Body of pancreas (tissue), 4 donors: Measurements from ENCODE around the gene OR8S1.
"Not testable (repeated sequence)": the region's sequence is repeated elsewhere in the genome, so short reads cannot be mapped to it uniquely, and the experiment has no call there.

Experiments used
- POLR2A ChIP-seq, 3 donors: fragments of 450-650 bp; IDR thresholded peaks; one replicate each; pipeline ENCODE4 v1.6.1; 2016; ENCODE audit warnings: antibody characterized with exemption in 3 of 3, mild to moderate bottlenecking in 2 of 3
- TF ChIP-seq, protein P1 (sequence below), 7 experiments: fragments of 450-650 bp in 4 of 7; fragments of 200-600 bp in 3 of 7; sonication (generic) in 3 of 7; IDR thresholded peaks; one replicate each; pipeline ENCODE4 v1.5.1; 2016 to 2019; ENCODE audit warnings: antibody characterized with exemption in 7 of 7

DNA sequence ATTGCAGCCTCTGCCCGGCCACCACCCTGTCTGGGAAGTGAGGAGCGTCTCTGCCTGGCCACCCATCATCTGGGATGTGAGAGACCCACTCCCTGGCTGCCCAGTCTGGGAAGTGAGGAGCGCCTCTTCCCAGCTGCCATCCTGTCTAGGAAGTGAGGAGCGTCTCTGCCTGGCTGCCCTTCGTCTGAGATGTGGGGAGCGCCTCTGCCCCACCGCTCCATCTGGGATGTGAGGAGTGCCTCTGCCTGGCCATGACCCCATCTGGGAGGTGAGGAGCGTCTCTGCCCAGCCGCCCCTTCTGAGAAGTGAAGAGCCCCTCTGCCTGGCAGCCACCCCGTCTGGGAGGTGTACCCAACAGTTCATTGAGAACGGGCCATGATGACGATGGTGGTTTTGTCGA is 26.2 kb downstream of the OR8S1 start:
- TF ChIP-seq, protein P1, sequence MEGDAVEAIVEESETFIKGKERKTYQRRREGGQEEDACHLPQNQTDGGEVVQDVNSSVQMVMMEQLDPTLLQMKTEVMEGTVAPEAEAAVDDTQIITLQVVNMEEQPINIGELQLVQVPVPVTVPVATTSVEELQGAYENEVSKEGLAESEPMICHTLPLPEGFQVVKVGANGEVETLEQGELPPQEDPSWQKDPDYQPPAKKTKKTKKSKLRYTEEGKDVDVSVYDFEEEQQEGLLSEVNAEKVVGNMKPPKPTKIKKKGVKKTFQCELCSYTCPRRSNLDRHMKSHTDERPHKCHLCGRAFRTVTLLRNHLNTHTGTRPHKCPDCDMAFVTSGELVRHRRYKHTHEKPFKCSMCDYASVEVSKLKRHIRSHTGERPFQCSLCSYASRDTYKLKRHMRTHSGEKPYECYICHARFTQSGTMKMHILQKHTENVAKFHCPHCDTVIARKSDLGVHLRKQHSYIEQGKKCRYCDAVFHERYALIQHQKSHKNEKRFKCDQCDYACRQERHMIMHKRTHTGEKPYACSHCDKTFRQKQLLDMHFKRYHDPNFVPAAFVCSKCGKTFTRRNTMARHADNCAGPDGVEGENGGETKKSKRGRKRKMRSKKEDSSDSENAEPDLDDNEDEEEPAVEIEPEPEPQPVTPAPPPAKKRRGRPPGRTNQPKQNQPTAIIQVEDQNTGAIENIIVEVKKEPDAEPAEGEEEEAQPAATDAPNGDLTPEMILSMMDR (IDR thresholded peaks at IDR 0.05) = not testable (repeated sequence)
- not testable (repeated sequence) for TF ChIP-seq POLR2A (IDR thresholded peaks at IDR 0.05)
